Skeletal muscle cell (primary cell): ENCODE data around the gene SEMA3G.

Experiments
- DNase-seq: peaks from one replicate; pipeline ENCODE4 v3.0.0-alpha.2; 2010; ENCODE audit warnings: low read depth
- H3K4me3 ChIP-seq: 2 replicates; pipeline ENCODE4 v1.5.1; 2011; ENCODE audit warnings: low read depth, mild to moderate bottlenecking, control low read depth, low read length, moderate library complexity

Gene SEMA3G

GRCh38 chr3:52388348-52388821 is 56.5 kb downstream of the SEMA3G start:
- DNase-seq, result no peak

GRCh38 chr3:52387481-52387880 is 57.4 kb downstream of the SEMA3G start:
- no peak for DNase-seq

More at GRCh38 chr3:52388348-52388821, 56.5 kb downstream of the SEMA3G start:
- H3K4me3 ChIP-seq, result no peak overlapping the region

GRCh38 chr3:52385157-52385556 is 59.7 kb downstream of the SEMA3G start:
- H3K4me3 ChIP-seq, result no peak overlapping the region
- no peak for DNase-seq

More at GRCh38 chr3:52387481-52387880, 57.4 kb downstream of the SEMA3G start:
- no peak overlapping the region for H3K4me3 ChIP-seq

- no peak overlapping the region for H3K4me3 ChIP-seq
- DNase-seq, result no peak
Observed at GRCh38 chr3:52384019-52384761, 60.7 kb downstream of the SEMA3G start.

GRCh38 chr3:52383446-52383845 is 61.5 kb downstream of the SEMA3G start:
- no peak for DNase-seq
- no peak overlapping the region for H3K4me3 ChIP-seq
